ENCODE measurements around the gene KCNH1.
"Not testable (repeated sequence)": the region's sequence is repeated elsewhere in the genome, so short reads cannot be mapped to it uniquely, and the experiment has no call there.

Gene KCNH1

GRCh38 chr1:211082824-211083223 is 51.1 kb downstream of the KCNH1 start:
- Histone ChIP-seq H2BK120ac (ENCODE audit: low read depth, low read length) (no peak overlapping the region), H3K9ac (ENCODE audit: low read depth, low read length, poor library complexity) (no peak overlapping the region), H3K9me3 (replicated peaks in 1 of 2; ENCODE audit: control insufficient read depth in 2 of 2, insufficient read depth in 1 of 2, low read depth in 1 of 2, low read length in 2 of 2) (no peaks in the 10 kb centered on the region), H3K4me3 (ENCODE audit: low read length in 2 of 2) (no peak overlapping the region), H3K79me1 (ENCODE audit: low read depth, low read length) (no peaks in the 10 kb centered on the region), H2AK5ac (ENCODE audit: low read depth, low read length) (no peak overlapping the region), H3K4me2 (ENCODE audit: insufficient read depth, low read length, poor library complexity, severe bottlenecking) (no peak overlapping the region), H3K36me3 (replicated peaks in 1 of 2; ENCODE audit: control insufficient read depth in 2 of 2, insufficient read depth in 2 of 2, low read length in 2 of 2) (no peaks in the 10 kb centered on the region), H3K4ac (ENCODE audit: low read length) (no peak overlapping the region), H2BK15ac (ENCODE audit: low read length) (no peak overlapping the region), H3K27me3 (ENCODE audit: control insufficient read depth in 3 of 3, insufficient read depth in 3 of 3, low read depth in 1 of 3, low read length in 3 of 3) (no peaks in the 10 kb centered on the region), H2BK5ac (ENCODE audit: low read length) (no peak overlapping the region), H3K18ac (ENCODE audit: low read length) (no peak overlapping the region), H4K8ac (ENCODE audit: low read depth, low read length) (no peak overlapping the region), H3K14ac (ENCODE audit: low read length) (no peak overlapping the region), H2BK12ac (ENCODE audit: low read length) (no peak overlapping the region), H4K91ac (ENCODE audit: low read depth, low read length, poor library complexity) (no peak overlapping the region), H3K23ac (ENCODE audit: low read depth, low read length, poor library complexity) (no peak overlapping the region), H3K4me1 (ENCODE audit: control insufficient read depth in 2 of 2, insufficient read depth in 1 of 2, low read depth in 1 of 2, low read length in 2 of 2) (peaks cover 0 to 5% of the 10 kb centered on the region in 2 donors), H3K27ac (replicated peaks; ENCODE audit: low read length) (no peak overlapping the region), H2AFZ (ENCODE audit: low read length) (no peak overlapping the region)
- DNase-seq (ENCODE audit: low spot score) = no peak
- no CpG with 5 or more reads among the region's 5 CpGs for WGBS, 2 donors (ENCODE audit: extremely low coverage in 2 of 2, insufficient read length in 2 of 2, insufficient replicate concordance in 1 of 2)

- H4K8ac ChIP-seq (ENCODE audit: low read depth, low read length) = not testable (repeated sequence)
Measured at GRCh38 chr1:211081447-211081846, 52.5 kb downstream of the KCNH1 start.

GRCh38 chr1:211068976-211069375 is 65.0 kb downstream of the KCNH1 start:
- Histone ChIP-seq H2AK5ac (ENCODE audit: low read depth, low read length) (no peak overlapping the region), H2BK5ac (ENCODE audit: low read length) (no peak overlapping the region), H3K9me3 (replicated peaks in 1 of 2; ENCODE audit: control insufficient read depth in 2 of 2, insufficient read depth in 1 of 2, low read depth in 1 of 2, low read length in 2 of 2) (no peaks in the 10 kb centered on the region), H3K4ac (ENCODE audit: low read length) (no peak overlapping the region), H3K4me1 (ENCODE audit: control insufficient read depth in 2 of 2, insufficient read depth in 1 of 2, low read depth in 1 of 2, low read length in 2 of 2) (no peaks in the 10 kb centered on the region), H3K36me3 (replicated peaks in 1 of 2; ENCODE audit: control insufficient read depth in 2 of 2, insufficient read depth in 2 of 2, low read length in 2 of 2) (no peaks in the 10 kb centered on the region), H3K79me1 (ENCODE audit: low read depth, low read length) (no peaks in the 10 kb centered on the region), H4K8ac (ENCODE audit: low read depth, low read length) (no peak overlapping the region), H2AFZ (ENCODE audit: low read length) (no peak overlapping the region), H3K9ac (ENCODE audit: low read depth, low read length, poor library complexity) (no peak overlapping the region), H3K4me3 (ENCODE audit: low read length in 2 of 2) (no peak overlapping the region), H3K14ac (ENCODE audit: low read length) (no peak overlapping the region), H3K27ac (replicated peaks; ENCODE audit: low read length) (no peak overlapping the region), H3K18ac (ENCODE audit: low read length) (no peak overlapping the region), H3K4me2 (ENCODE audit: insufficient read depth, low read length, poor library complexity, severe bottlenecking) (no peak overlapping the region), H2BK15ac (ENCODE audit: low read length) (no peak overlapping the region), H2BK120ac (ENCODE audit: low read depth, low read length) (no peak overlapping the region), H3K27me3 (ENCODE audit: control insufficient read depth in 3 of 3, insufficient read depth in 3 of 3, low read depth in 1 of 3, low read length in 3 of 3) (no peaks in the 10 kb centered on the region), H3K23ac (ENCODE audit: low read depth, low read length, poor library complexity) (no peak overlapping the region), H2BK12ac (ENCODE audit: low read length) (no peak overlapping the region), H4K91ac (ENCODE audit: low read depth, low read length, poor library complexity) (no peak overlapping the region)
- no peak for DNase-seq (ENCODE audit: low spot score)
- no CpG with 5 or more reads among the region's 3 CpGs for WGBS, 2 donors (ENCODE audit: extremely low coverage in 2 of 2, insufficient read length in 2 of 2, insufficient replicate concordance in 1 of 2)

More at GRCh38 chr1:211081447-211081846, 52.5 kb downstream of the KCNH1 start:
- H2BK120ac ChIP-seq (ENCODE audit: low read depth, low read length); H2BK12ac ChIP-seq (ENCODE audit: low read length); H3K4me2 ChIP-seq (ENCODE audit: insufficient read depth, low read length, poor library complexity, severe bottlenecking); H3K9me3 ChIP-seq (replicated peaks in 1 of 2; ENCODE audit: control insufficient read depth in 2 of 2, insufficient read depth in 1 of 2, low read depth in 1 of 2, low read length in 2 of 2); H3K14ac ChIP-seq (ENCODE audit: low read length); H3K23ac ChIP-seq (ENCODE audit: low read depth, low read length, poor library complexity); H3K18ac ChIP-seq (ENCODE audit: low read length); H3K4me3 ChIP-seq (ENCODE audit: low read length in 2 of 2); H2AFZ ChIP-seq (ENCODE audit: low read length); H2BK5ac ChIP-seq (ENCODE audit: low read length); H3K4me1 ChIP-seq (ENCODE audit: control insufficient read depth in 2 of 2, insufficient read depth in 1 of 2, low read depth in 1 of 2, low read length in 2 of 2); DNase-seq (ENCODE audit: low spot score); H4K91ac ChIP-seq (ENCODE audit: low read depth, low read length, poor library complexity); H2BK15ac ChIP-seq (ENCODE audit: low read length); H3K36me3 ChIP-seq (replicated peaks in 1 of 2; ENCODE audit: control insufficient read depth in 2 of 2, insufficient read depth in 2 of 2, low read length in 2 of 2); H2AK5ac ChIP-seq (ENCODE audit: low read depth, low read length); H3K4ac ChIP-seq (ENCODE audit: low read length); H3K27me3 ChIP-seq (ENCODE audit: control insufficient read depth in 3 of 3, insufficient read depth in 3 of 3, low read depth in 1 of 3, low read length in 3 of 3); H3K79me1 ChIP-seq (ENCODE audit: low read depth, low read length); H3K27ac ChIP-seq (replicated peaks; ENCODE audit: low read length); H3K9ac ChIP-seq (ENCODE audit: low read depth, low read length, poor library complexity): not testable (repeated sequence)
- whole genome bisulfite sequencing, 2 donors (ENCODE audit: extremely low coverage in 2 of 2, insufficient read length in 2 of 2, insufficient replicate concordance in 1 of 2) = no CpG with 5 or more reads among the region's 5 CpGs

GRCh38 chr1:211066781-211067384 is 67.1 kb downstream of the KCNH1 start:
- H2BK120ac ChIP-seq (ENCODE audit: low read depth, low read length) = no peak overlapping the region
- no peak overlapping the region for H3K14ac ChIP-seq (ENCODE audit: low read length)
- no peak overlapping the region for H2BK5ac ChIP-seq (ENCODE audit: low read length)
- no peak overlapping the region for H3K4ac ChIP-seq (ENCODE audit: low read length)
- H3K9me3 ChIP-seq (replicated peaks in 1 of 2; ENCODE audit: control insufficient read depth in 2 of 2, insufficient read depth in 1 of 2, low read depth in 1 of 2, low read length in 2 of 2) = peaks cover 0 to 3% of the 10 kb centered on the region in 2 donors
- H3K4me1 ChIP-seq (ENCODE audit: control insufficient read depth in 2 of 2, insufficient read depth in 1 of 2, low read depth in 1 of 2, low read length in 2 of 2) = no peaks in the 10 kb centered on the region
- H3K23ac ChIP-seq (ENCODE audit: low read depth, low read length, poor library complexity) = no peak overlapping the region
- DNase-seq (ENCODE audit: low spot score) = no peak
- no peak overlapping the region for H2AFZ ChIP-seq (ENCODE audit: low read length)
- H2BK12ac ChIP-seq (ENCODE audit: low read length) = no peak overlapping the region
- H3K4me3 ChIP-seq (ENCODE audit: low read length in 2 of 2) = no peak overlapping the region
- H3K27ac ChIP-seq (replicated peaks; ENCODE audit: low read length) = no peak overlapping the region
- H4K91ac ChIP-seq (ENCODE audit: low read depth, low read length, poor library complexity) = no peak overlapping the region
- H3K27me3 ChIP-seq (ENCODE audit: control insufficient read depth in 3 of 3, insufficient read depth in 3 of 3, low read depth in 1 of 3, low read length in 3 of 3) = no peaks in the 10 kb centered on the region
- WGBS, 2 donors (ENCODE audit: extremely low coverage in 2 of 2, insufficient read length in 2 of 2, insufficient replicate concordance in 1 of 2) = no CpG with 5 or more reads among the region's 7 CpGs
- H3K18ac ChIP-seq (ENCODE audit: low read length) = no peak overlapping the region
- H2AK5ac ChIP-seq (ENCODE audit: low read depth, low read length) = no peak overlapping the region
- H3K9ac ChIP-seq (ENCODE audit: low read depth, low read length, poor library complexity) = no peak overlapping the region
- H3K36me3 ChIP-seq (replicated peaks in 1 of 2; ENCODE audit: control insufficient read depth in 2 of 2, insufficient read depth in 2 of 2, low read length in 2 of 2) = no peaks in the 10 kb centered on the region
- H2BK15ac ChIP-seq (ENCODE audit: low read length) = no peak overlapping the region
- no peak overlapping the region for H3K4me2 ChIP-seq (ENCODE audit: insufficient read depth, low read length, poor library complexity, severe bottlenecking)
- H3K79me1 ChIP-seq (ENCODE audit: low read depth, low read length) = no peaks in the 10 kb centered on the region
- no peak overlapping the region for H4K8ac ChIP-seq (ENCODE audit: low read depth, low read length)

All from neuronal stem cell (in vitro differentiated cells).